Esophagus muscularis mucosa (tissue), 4 donors: ENCODE measurements around the gene RCCD1.
A peak's percentile ranks its signal among the peaks of the same experiment; 100 is the strongest.

Source experiments
- CTCF ChIP-seq, 3 experiments: fragments of 200-600 bp in 2 of 3; fragments of 450-650 bp in 1 of 3; sonication (generic) in 2 of 3; IDR thresholded peaks; one replicate each; pipeline ENCODE4 v1.5.1; 2017 to 2019; ENCODE audit warnings: antibody characterized with exemption in 3 of 3, mild to moderate bottlenecking in 2 of 3, moderate library complexity in 1 of 3
- EP300 ChIP-seq: sonication (generic); formaldehyde crosslinking; IDR thresholded peaks from one replicate; pipeline ENCODE4 v1.6.1; 2017; ENCODE audit warnings: antibody characterized with exemption
- POLR2A ChIP-seq: fragments of 450-650 bp; IDR thresholded peaks from one replicate; pipeline ENCODE4 v1.6.1; 2017; ENCODE audit warnings: antibody characterized with exemption, moderate library complexity, mild to moderate bottlenecking, low read depth
- POLR2AphosphoS5 ChIP-seq, 2 donors: sonication (generic); formaldehyde crosslinking; IDR thresholded peaks; one replicate each; pipeline ENCODE4 v1.6.1; 2017; ENCODE audit warnings: antibody characterized with exemption in 2 of 2

- TF ChIP-seq CTCF (IDR thresholded peaks at IDR 0.05) (no peak), POLR2A (peak; percentile 65), EP300 (peak; percentile 12), POLR2AphosphoS5 (IDR thresholded peaks at IDR 0.05) (peak; percentile 87 to 93)
Observed at GRCh38 chr15:90954712-90955623, at the start of gene RCCD1.
